B cell (primary cell): ENCODE results near the gene SLCO2B1.

ENCODE experiments used
- CTCF ChIP-seq: fragments of 200-600 bp; IDR thresholded peaks from one replicate; pipeline ENCODE4 v1.8.0; 2022; ENCODE audit warnings: antibody characterized with exemption, mild to moderate bottlenecking
- EZH2 ChIP-seq: IDR thresholded peaks from 2 replicates; pipeline ENCODE4 v1.6.1; 2012; ENCODE audit warnings: borderline replicate concordance, low read depth, mild to moderate bottlenecking, moderate library complexity, low read length; ENCODE audit not compliant: insufficient read depth, poor library complexity, severe bottlenecking

GRCh38 chr11:75193711-75194110, 42.8 kb downstream of the SLCO2B1 start:
- TF ChIP-seq EZH2 (no peak), CTCF (no peak)
